ENCODE results near the gene TNXB.

- no peak for TF ChIP-seq CTCF (IDR thresholded peaks at IDR 0.05; ENCODE audit: extremely low read depth in 1 of 2, insufficient read depth in 1 of 2, low read depth in 1 of 2, low read length in 2 of 2)
- no peak for TF ChIP-seq POLR2AphosphoS5 (IDR thresholded peaks at IDR 0.05; ENCODE audit: insufficient read depth, low read depth, low read length)
- TF ChIP-seq EZH2 (IDR thresholded peaks at IDR 0.05; ENCODE audit: borderline replicate concordance, low read depth, low read length, severe bottlenecking), result no peak
- TF ChIP-seq POLR2A (IDR thresholded peaks at IDR 0.05; ENCODE audit: low read depth, low read length), result no peak
- no peak for TF ChIP-seq FOS (IDR thresholded peaks at IDR 0.05; ENCODE audit: borderline replicate concordance, insufficient read depth, low read length)
- no peak for TF ChIP-seq GATA2 (IDR thresholded peaks at IDR 0.05; ENCODE audit: insufficient read depth, insufficient read length, low read depth, low read length)
These were observed 5.7 kb upstream of the TNXB start for GRCh38 chr6:32114796-32115195.

Data from endothelial cell of umbilical vein (primary cell).